HUES6 (cell line): ENCODE results near the gene ITPA.

Experiments
- H3K27ac ChIP-seq: 2 replicates; pipeline ENCODE4 v1.7.0; 2013; ENCODE audit warnings: low read depth, mild to moderate bottlenecking, low read length, inconsistent platforms
- H3K27me3 ChIP-seq: 2 replicates; pipeline ENCODE4 v1.6.1; 2013; ENCODE audit warnings: low read length; ENCODE audit not compliant: control insufficient read depth, insufficient read depth
- H3K36me3 ChIP-seq: 2 replicates; pipeline ENCODE4 v1.6.1; 2013; ENCODE audit warnings: low read length; ENCODE audit not compliant: control insufficient read depth, insufficient read depth
- H3K4me1 ChIP-seq: 2 replicates; pipeline ENCODE4 v1.6.1; 2013; ENCODE audit warnings: low read length; ENCODE audit not compliant: control insufficient read depth, insufficient read depth
- H3K4me3 ChIP-seq: 2 replicates; pipeline ENCODE4 v1.5.1; 2013; ENCODE audit warnings: low read depth, low read length
- H3K9ac ChIP-seq: one replicate; pipeline ENCODE4 v1.6.1; 2013; ENCODE audit warnings: mild to moderate bottlenecking, low read length
- H3K9me3 ChIP-seq: 2 replicates; pipeline ENCODE4 v1.6.1; 2013; ENCODE audit warnings: low read depth, low read length; ENCODE audit not compliant: control insufficient read depth, insufficient read depth

Gene ITPA

GRCh38 chr20:3224681-3225421, 15.6 kb downstream of the ITPA start:
- Histone ChIP-seq H3K9ac (no peak overlapping the region), H3K4me3 (no peak overlapping the region), H3K36me3 (peaks cover 66% of the 10 kb centered on the region), H3K27me3 (no peaks in the 10 kb centered on the region), H3K4me1 (peaks cover 4% of the 10 kb centered on the region; the same call in 1 of the 2 replicates), H3K27ac (no peak overlapping the region), H3K9me3 (no peaks in the 10 kb centered on the region)

GRCh38 chr20:3226093-3226492, 16.8 kb downstream of the ITPA start:
- no peaks in the 10 kb centered on the region for H3K9me3 ChIP-seq
- H3K36me3 ChIP-seq = peaks cover 61% of the 10 kb centered on the region
- H3K27ac ChIP-seq = no peak overlapping the region
- no peak overlapping the region for H3K9ac ChIP-seq
- H3K4me1 ChIP-seq = peaks cover 4% of the 10 kb centered on the region; the same call in 1 of the 2 replicates
- no peaks in the 10 kb centered on the region for H3K27me3 ChIP-seq
- no peak overlapping the region for H3K4me3 ChIP-seq

GRCh38 chr20:3226864-3227263, 17.6 kb downstream of the ITPA start:
- Histone ChIP-seq H3K27ac (no peak overlapping the region), H3K36me3 (peaks cover 58% of the 10 kb centered on the region), H3K9me3 (no peaks in the 10 kb centered on the region), H3K9ac (no peak overlapping the region), H3K27me3 (no peaks in the 10 kb centered on the region), H3K4me3 (no peak overlapping the region), H3K4me1 (peaks cover 4% of the 10 kb centered on the region; the same call in 1 of the 2 replicates)

- H3K9me3 ChIP-seq = no peaks in the 10 kb centered on the region
- H3K27ac ChIP-seq = no peak overlapping the region
- H3K27me3 ChIP-seq = no peaks in the 10 kb centered on the region
- peaks cover 4% of the 10 kb centered on the region; the same call in 1 of the 2 replicates for H3K4me1 ChIP-seq
- H3K9ac ChIP-seq = no peak overlapping the region
- peaks cover 51% of the 10 kb centered on the region for H3K36me3 ChIP-seq
- H3K4me3 ChIP-seq = no peak overlapping the region
Observed at GRCh38 chr20:3227506-3227905, 18.2 kb downstream of the ITPA start.

GRCh38 chr20:3227936-3228749, 18.8 kb downstream of the ITPA start:
- Histone ChIP-seq H3K4me3 (no peak overlapping the region), H3K36me3 (peaks cover 45% of the 10 kb centered on the region), H3K4me1 (no peaks in the 10 kb centered on the region), H3K9me3 (no peaks in the 10 kb centered on the region), H3K27me3 (no peaks in the 10 kb centered on the region), H3K27ac (no peak overlapping the region), H3K9ac (no peak overlapping the region)

GRCh38 chr20:3228750-3229032, 19.4 kb downstream of the ITPA start:
- Histone ChIP-seq H3K9me3 (no peaks in the 10 kb centered on the region), H3K27me3 (no peaks in the 10 kb centered on the region), H3K4me3 (no peak overlapping the region), H3K27ac (no peak overlapping the region), H3K9ac (no peak overlapping the region), H3K36me3 (peaks cover 45% of the 10 kb centered on the region), H3K4me1 (no peaks in the 10 kb centered on the region)

- Histone ChIP-seq H3K4me3 (no peak overlapping the region), H3K27ac (no peak overlapping the region), H3K9me3 (no peaks in the 10 kb centered on the region), H3K36me3 (peaks cover 44% of the 10 kb centered on the region), H3K9ac (no peak overlapping the region), H3K27me3 (no peaks in the 10 kb centered on the region), H3K4me1 (no peaks in the 10 kb centered on the region)
Observed at GRCh38 chr20:3229158-3229557, 19.9 kb downstream of the ITPA start.

- Histone ChIP-seq H3K4me1 (no peaks in the 10 kb centered on the region), H3K27ac (no peak overlapping the region), H3K9me3 (no peaks in the 10 kb centered on the region), H3K27me3 (no peaks in the 10 kb centered on the region), H3K4me3 (no peak overlapping the region), H3K9ac (no peak overlapping the region), H3K36me3 (peaks cover 43% of the 10 kb centered on the region)
Observed at GRCh38 chr20:3229798-3230197, 20.5 kb downstream of the ITPA start.

- peaks cover 42% of the 10 kb centered on the region for H3K36me3 ChIP-seq
- no peaks in the 10 kb centered on the region for H3K4me1 ChIP-seq
- no peak overlapping the region for H3K4me3 ChIP-seq
- H3K27ac ChIP-seq = no peak overlapping the region
- no peak overlapping the region for H3K9ac ChIP-seq
- H3K9me3 ChIP-seq = no peaks in the 10 kb centered on the region
- H3K27me3 ChIP-seq = peaks cover 8% of the 10 kb centered on the region; the same call in 1 of the 2 replicates
Observed at GRCh38 chr20:3231116-3231515, 21.8 kb downstream of the ITPA start.

- Histone ChIP-seq H3K27me3 (peaks cover 17% of the 10 kb centered on the region), H3K27ac (no peak overlapping the region), H3K36me3 (peaks cover 38% of the 10 kb centered on the region), H3K9me3 (no peaks in the 10 kb centered on the region), H3K4me3 (no peak overlapping the region), H3K4me1 (no peaks in the 10 kb centered on the region), H3K9ac (no peak overlapping the region)
Observed at GRCh38 chr20:3231889-3232588, 22.7 kb downstream of the ITPA start.
